ENCODE data around the gene ZFAND3. TPM values are rescaled to one million over a fixed set of nuclear protein-coding genes. Genes with fewer than 3 reads are reported as not detected.

Gene ZFAND3
- total RNA-seq, 1 experiment from 2014 or later, result 24.4 TPM

DNA sequence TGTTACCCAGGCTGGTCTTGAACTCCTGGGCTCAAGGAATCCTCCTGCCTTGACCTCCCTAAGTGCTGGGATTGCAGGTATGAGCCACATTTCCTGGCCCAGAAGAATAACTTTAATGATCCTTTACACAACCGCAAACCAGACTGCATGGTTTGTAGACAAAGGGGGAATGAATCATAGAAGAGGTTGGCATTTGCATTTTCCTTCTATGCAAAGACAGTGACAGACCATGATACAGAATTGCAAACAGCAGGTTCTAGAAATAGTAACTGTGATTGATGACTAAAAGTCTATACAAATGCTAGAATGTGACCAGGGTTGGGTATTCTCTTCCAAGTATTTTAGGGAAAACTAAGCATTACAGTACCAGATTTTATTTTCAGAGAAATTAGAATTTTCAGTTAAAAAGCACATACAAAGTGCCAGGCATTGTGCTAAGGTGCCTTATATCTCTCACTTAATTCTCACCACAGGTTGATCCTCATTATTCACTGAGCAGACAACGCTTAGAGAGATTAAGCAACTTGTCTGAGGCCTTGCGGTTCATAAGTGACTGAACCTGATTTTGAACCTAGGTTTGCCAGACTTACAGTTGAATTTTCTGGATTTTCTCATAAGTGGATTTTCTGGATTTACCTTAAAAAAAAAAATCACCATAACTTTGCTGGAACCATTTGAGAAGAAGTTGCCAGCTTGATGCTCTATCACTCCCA, 146.6 kb downstream of the ZFAND3 start:
- Histone ChIP-seq H3K27me3 (replicated peaks) (no peaks in the 10 kb centered on the region), H3K36me3 (peaks cover 2% of the 10 kb centered on the region), H3K4me1 (replicated peaks) (peaks cover 19% of the 10 kb centered on the region), H3K9me3 (replicated peaks) (no peaks in the 10 kb centered on the region), H3K4me3 (no peak overlapping the region), H3K27ac (no peak overlapping the region; the same call in 1 of the 2 replicates)
- peak in 1 of 2 experiments; percentile 68 for DNase-seq (ENCODE audit: low read depth in 1 of 2, low spot score in 2 of 2)

DNA sequence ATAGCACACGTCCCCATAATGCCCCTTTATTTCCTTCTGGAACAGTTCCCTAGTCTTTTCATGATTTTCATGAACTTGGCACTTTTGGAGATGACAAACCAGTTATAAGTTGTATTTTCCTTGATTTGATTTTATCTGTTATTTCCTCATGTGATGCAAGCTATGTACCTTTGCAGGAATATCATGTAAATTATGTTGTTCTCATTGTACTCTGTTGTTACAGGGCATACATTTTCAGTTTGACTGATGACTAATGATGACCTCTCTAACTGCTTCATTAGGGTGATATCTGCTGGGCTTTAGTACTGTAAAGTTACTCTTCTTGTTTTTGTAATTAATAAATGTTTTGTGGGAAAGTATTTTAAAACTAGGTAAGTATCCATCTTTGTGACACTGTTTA, 147.3 kb downstream of the ZFAND3 start:
- Histone ChIP-seq H3K4me1 (replicated peaks) (peaks cover 19% of the 10 kb centered on the region), H3K27me3 (replicated peaks) (no peaks in the 10 kb centered on the region), H3K9me3 (replicated peaks) (no peaks in the 10 kb centered on the region), H3K4me3 (no peak overlapping the region), H3K27ac (no peak overlapping the region), H3K36me3 (peaks cover 2% of the 10 kb centered on the region; the same call in 1 of the 2 replicates)
- no peak for DNase-seq (ENCODE audit: low read depth in 1 of 2, low spot score in 2 of 2)

DNA sequence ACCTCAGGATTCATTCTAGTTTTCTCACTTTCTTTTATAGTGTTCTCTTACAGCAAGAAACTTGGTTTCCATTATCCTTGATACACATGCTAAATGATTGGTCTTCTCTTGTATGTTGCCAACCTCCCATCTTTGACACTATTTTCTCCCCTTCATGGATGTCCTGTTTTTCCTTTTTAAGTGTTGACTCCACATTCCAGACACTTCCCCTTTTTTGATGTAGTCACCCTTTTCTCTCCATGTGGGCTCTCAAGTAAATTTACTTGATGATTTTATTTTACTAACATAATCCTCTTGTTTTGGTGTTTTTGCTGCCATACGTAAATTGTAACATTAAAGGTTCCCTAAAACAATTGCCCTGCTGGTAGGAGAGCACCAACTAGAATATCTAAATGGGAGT, 148.1 kb downstream of the ZFAND3 start:
- Histone ChIP-seq H3K9me3 (replicated peaks) (no peaks in the 10 kb centered on the region), H3K27ac (no peak overlapping the region), H3K36me3 (no peaks in the 10 kb centered on the region)

DNA sequence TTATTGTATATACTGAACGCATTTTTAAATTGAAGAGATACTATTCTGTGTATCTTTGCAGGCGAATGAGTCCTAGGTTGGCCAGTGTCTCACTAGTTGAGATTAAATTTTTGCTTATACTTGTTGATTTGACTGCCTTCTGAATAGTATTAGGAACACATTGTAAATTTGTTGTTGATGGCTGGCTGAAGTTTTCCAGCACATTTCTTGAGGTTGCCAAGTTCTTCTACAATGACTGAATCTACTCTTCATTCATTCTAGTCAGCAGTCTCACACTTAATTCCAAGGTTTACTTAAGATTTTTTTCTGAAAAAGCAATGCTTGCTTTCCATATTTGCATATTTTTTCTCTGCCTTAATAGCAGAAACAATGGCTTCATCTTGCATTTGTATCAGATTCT, 151.7 kb downstream of the ZFAND3 start:
- no peak for DNase-seq (ENCODE audit: low read depth in 1 of 2, low spot score in 2 of 2)
- Histone ChIP-seq H3K4me1 (replicated peaks) (peaks cover 10% of the 10 kb centered on the region), H3K9me3 (replicated peaks) (peaks cover 3% of the 10 kb centered on the region), H3K27ac (no peak overlapping the region), H3K36me3 (peaks cover 4% of the 10 kb centered on the region; the same call in 1 of the 2 replicates), H3K4me3 (no peak overlapping the region), H3K27me3 (replicated peaks) (no peaks in the 10 kb centered on the region)

More for the DNA sequence above, 148.1 kb downstream of the ZFAND3 start:
- Histone ChIP-seq H3K4me3 (no peak overlapping the region), H3K4me1 (replicated peaks) (peaks cover 19% of the 10 kb centered on the region), H3K27me3 (replicated peaks) (no peaks in the 10 kb centered on the region)
- DNase-seq (ENCODE audit: low read depth in 1 of 2, low spot score in 2 of 2), result no peak

DNA sequence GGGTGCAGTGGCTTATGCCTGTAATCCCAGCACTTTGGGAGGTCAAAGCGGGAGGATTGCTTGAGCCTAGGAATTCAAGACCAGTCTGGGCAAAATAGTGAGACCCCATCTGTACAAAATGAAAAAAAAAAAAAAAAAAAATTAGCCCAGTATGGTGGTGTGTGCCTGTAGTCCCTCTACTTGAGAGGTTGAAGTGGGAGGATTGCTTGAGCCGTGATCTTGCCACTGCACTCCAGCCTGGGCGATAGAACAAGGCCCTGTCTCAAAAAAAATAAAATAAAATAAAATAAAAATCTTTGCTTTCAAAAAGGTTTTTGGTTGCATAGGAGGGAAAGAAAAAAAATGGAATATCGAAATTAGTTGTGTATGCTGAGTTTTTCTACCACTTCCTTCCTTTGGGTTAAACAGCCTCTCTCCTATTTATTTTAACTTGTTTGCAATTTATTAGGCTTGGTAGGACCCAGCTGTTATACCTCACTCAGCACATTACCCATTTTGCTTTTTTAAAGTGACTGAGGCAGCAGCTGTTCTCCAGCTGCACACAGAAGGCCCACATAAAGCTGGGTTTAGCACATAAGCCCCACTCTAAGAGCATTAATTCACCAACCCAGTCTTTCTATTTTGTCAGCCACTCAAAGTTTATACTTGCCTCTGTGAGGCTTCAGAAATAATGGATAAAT, 152.3 kb downstream of the ZFAND3 start:
- Histone ChIP-seq H3K9me3 (replicated peaks) (peaks cover 3% of the 10 kb centered on the region), H3K4me1 (replicated peaks) (peaks cover 8% of the 10 kb centered on the region), H3K4me3 (no peak overlapping the region), H3K27me3 (replicated peaks) (no peaks in the 10 kb centered on the region), H3K27ac (no peak overlapping the region), H3K36me3 (peaks cover 4% of the 10 kb centered on the region; the same call in 1 of the 2 replicates)
- no peak for DNase-seq (ENCODE audit: low read depth in 1 of 2, low spot score in 2 of 2)

DNA sequence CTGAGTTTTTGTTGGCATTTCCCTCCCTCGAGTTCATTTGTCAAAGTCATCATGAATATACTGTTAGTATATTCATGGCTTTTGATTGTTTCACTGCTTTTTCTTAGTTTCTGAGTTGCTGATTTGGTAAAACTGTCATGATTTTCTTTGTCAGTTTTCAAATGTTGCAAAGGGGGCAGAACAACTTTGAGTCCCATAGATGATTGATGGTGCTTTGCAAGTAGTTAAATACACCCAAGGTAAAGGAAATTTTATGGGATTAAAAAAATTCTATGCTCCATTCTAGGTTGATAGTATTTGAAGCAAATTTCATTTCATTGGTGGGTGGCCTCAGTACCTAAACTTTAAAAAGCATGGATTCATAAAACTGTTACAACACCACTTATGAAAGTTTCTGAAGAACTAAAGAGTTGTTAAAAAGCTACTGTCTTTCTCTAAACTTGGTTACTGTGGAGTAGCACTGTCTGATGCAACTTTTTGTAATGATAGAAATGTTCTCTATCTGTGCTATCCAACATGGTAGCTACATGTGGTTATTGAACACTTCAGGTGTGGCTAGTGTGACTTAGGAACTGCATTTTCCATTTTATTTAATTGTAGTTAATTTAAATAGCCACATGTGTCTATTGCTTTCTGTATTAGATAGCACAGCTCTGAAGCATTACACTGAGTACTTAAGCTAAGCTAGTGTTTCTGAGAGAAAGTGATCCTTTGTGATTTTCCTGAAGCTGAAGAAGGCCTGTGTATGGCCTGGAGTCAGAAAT, 153.6 kb downstream of the ZFAND3 start:
- H3K27ac ChIP-seq, result no peak overlapping the region
- H3K27me3 ChIP-seq (replicated peaks), result no peaks in the 10 kb centered on the region
- H3K36me3 ChIP-seq, result peaks cover 4% of the 10 kb centered on the region; the same call in 1 of the 2 replicates
- no peak overlapping the region for H3K4me3 ChIP-seq
- peaks cover 5% of the 10 kb centered on the region; the same call in 1 of the 2 replicates for H3K4me1 ChIP-seq (replicated peaks)
- H3K9me3 ChIP-seq (replicated peaks), result peaks cover 3% of the 10 kb centered on the region
- no peak for DNase-seq (ENCODE audit: low read depth in 1 of 2, low spot score in 2 of 2)

DNA sequence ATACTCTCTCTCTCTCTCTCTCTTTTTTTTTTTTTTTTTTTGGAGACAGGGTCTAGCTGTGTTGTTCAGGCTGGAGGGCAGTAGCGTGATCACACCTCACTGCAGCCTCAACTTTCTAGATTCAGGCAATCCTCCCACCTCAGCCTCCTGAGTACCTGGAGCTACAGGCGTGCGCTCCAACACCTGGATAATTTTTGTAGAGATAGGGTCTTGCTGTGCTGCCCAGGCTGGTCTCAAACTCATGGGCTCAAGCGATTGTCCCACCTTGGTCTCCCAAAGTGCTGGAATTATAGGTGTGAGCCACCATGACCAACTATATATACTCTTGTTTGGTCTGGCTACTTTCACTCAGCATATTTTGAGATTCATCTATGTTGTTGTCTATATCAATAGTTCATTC, 154.9 kb downstream of the ZFAND3 start:
- Histone ChIP-seq H3K4me3 (no peak overlapping the region), H3K4me1 (replicated peaks) (peaks cover 5% of the 10 kb centered on the region; the same call in 1 of the 2 replicates), H3K36me3 (peaks cover 4% of the 10 kb centered on the region; the same call in 1 of the 2 replicates), H3K27me3 (replicated peaks) (no peaks in the 10 kb centered on the region), H3K27ac (no peak overlapping the region), H3K9me3 (replicated peaks) (peaks cover 3% of the 10 kb centered on the region)
- DNase-seq (ENCODE audit: low read depth in 1 of 2, low spot score in 2 of 2), result no peak

DNA sequence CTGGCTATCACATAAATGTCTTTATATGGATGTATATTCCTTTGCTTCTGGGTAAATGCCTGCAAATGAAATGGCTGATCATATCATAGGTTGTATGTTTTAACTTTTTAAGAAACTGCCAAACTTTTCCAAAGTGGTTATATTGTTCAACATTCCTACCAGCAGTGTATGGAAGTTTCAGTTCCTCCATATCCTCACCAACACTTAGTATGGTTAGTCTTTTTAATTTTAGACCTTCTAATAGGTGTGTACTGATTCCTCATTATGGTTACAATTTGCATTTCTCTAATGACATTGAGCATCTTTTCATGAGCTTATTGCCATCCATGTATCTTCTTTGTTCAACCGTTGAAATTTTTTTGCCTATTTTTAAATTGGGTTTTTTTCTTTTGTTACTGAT, 155.4 kb downstream of the ZFAND3 start:
- DNase-seq (ENCODE audit: low read depth in 1 of 2, low spot score in 2 of 2), result no peak
- Histone ChIP-seq H3K36me3 (peaks cover 4% of the 10 kb centered on the region; the same call in 1 of the 2 replicates), H3K27ac (no peak overlapping the region), H3K9me3 (replicated peaks) (peaks cover 3% of the 10 kb centered on the region), H3K27me3 (replicated peaks) (no peaks in the 10 kb centered on the region), H3K4me3 (no peak overlapping the region), H3K4me1 (replicated peaks) (peaks cover 5% of the 10 kb centered on the region; the same call in 1 of the 2 replicates)

DNA sequence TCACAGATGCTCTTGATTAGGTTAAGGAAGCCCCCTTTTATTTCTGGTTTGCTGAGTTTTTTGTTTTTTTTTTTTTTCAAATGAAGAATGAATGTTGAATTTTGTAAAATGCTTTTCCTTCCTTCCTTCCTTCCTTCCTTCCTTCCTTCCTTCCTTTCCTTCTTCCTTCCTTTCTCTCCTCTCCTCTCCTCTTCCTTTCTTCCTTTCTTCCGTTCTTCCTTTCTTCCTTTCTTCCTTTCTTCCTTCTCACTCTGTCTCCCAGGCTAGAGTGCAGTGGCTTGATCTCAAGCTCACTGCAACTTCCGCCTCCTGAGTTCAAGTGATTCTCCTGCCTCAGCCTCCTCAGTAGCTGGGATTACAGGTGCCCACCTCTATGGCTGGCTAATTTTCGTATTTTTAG, 158.2 kb downstream of the ZFAND3 start:
- Histone ChIP-seq H3K4me3 (no peak overlapping the region), H3K27me3 (replicated peaks) (no peaks in the 10 kb centered on the region), H3K27ac (no peak overlapping the region), H3K9me3 (replicated peaks) (peaks cover 3% of the 10 kb centered on the region), H3K36me3 (peaks cover 4% of the 10 kb centered on the region; the same call in 1 of the 2 replicates), H3K4me1 (replicated peaks) (peaks cover 5% of the 10 kb centered on the region; the same call in 1 of the 2 replicates)
- no peak for DNase-seq (ENCODE audit: low read depth in 1 of 2, low spot score in 2 of 2)

DNA sequence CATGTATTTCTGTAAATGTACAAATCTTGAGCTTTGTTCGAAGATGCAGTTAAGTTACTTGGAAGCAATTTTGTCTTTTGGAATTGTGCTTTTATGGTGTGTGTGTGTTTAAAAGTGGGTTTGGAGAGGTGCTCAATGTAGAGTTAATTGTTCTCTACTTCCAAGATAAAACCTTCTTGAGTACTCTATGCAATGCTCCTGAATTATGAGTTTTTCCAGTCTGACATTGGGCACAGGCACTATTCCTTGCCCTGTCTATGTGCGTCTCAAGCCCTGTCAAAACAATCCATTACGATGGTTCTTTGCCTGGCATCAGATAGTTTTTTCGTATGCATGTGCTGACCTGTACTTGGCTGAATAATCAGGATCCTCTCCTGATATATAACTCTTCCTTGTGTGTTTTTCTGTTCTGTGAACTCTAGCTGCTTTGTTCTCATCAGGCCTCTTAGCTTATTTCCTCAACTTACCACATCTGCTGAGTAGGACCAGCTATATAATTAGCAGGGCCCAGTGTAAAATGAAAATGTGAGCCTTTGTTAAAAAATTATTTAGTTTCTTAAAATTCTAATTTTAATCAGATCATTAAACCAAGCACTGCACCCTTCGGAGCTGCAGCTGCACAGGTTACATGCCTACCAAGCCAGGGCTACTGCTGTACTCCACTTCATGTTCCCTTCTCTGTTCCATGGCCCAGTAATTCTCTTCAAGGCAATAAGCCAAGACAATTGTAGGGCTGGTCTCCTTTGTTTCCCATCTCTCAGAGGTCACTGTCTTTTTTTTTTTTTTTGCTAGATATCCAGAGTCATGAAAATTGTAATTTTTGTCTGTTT, 160.1 kb downstream of the ZFAND3 start:
- Histone ChIP-seq H3K9me3 (replicated peaks) (peaks cover 3% of the 10 kb centered on the region), H3K27ac (no peak overlapping the region)

DNA sequence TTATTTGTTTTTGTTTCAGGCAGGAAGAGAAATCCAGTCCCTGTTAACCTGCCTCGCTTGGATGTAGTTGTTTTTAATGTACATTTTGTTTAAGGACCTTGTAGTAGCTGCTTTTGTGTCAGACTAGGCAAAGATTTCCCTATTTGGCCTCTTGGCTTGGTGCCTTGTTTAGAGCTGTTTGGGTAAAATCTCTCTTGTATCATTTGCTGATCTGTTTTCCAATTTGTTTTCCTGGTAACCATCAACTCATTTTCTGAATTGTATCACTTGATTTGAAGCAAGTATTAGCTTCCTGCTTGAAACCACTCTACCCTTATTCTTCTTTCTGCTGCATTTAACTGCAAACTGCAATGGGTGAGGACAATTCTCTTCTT, 160.7 kb downstream of the ZFAND3 start:
- Histone ChIP-seq H3K27ac (no peak overlapping the region), H3K36me3 (no peaks in the 10 kb centered on the region)

More for the DNA sequence above, 160.1 kb downstream of the ZFAND3 start:
- no peaks in the 10 kb centered on the region for H3K27me3 ChIP-seq (replicated peaks)
- no peak overlapping the region for H3K4me3 ChIP-seq
- H3K36me3 ChIP-seq, result peaks cover 2% of the 10 kb centered on the region; the same call in 1 of the 2 replicates
- peaks cover 5% of the 10 kb centered on the region; the same call in 1 of the 2 replicates for H3K4me1 ChIP-seq (replicated peaks)
- no peak for DNase-seq (ENCODE audit: low read depth in 1 of 2, low spot score in 2 of 2)

DNA sequence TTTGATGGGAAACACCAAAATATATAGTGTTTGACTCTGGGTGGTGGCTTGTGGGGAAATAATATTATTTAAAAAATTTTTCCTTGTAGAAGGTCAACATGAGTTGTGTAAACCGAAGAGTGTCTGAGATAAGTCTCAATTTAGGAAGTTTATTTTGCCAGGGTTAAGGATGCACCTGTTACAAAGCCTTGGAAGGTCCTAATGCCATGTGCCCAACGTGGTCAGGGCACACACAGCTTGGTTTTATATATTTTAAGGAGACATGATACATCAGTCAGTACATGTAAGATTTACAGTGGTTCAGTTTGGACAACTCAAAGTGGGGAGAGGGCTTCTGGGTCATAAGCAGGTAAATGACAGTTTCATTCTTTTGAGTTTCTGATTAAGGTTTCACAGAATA, 162.1 kb downstream of the ZFAND3 start:
- H3K4me1 ChIP-seq (replicated peaks), result peaks cover 5% of the 10 kb centered on the region
- no peaks in the 10 kb centered on the region for H3K27me3 ChIP-seq (replicated peaks)
- DNase-seq (ENCODE audit: low read depth in 1 of 2, low spot score in 2 of 2), result no peak
- H3K27ac ChIP-seq, result no peak overlapping the region
- no peak overlapping the region for H3K4me3 ChIP-seq
- no peaks in the 10 kb centered on the region for H3K9me3 ChIP-seq (replicated peaks)
- no peaks in the 10 kb centered on the region for H3K36me3 ChIP-seq

More for the DNA sequence above, 160.7 kb downstream of the ZFAND3 start:
- peaks cover 5% of the 10 kb centered on the region; the same call in 1 of the 2 replicates for H3K4me1 ChIP-seq (replicated peaks)
- DNase-seq (ENCODE audit: low read depth in 1 of 2, low spot score in 2 of 2), result no peak
- H3K9me3 ChIP-seq (replicated peaks), result no peaks in the 10 kb centered on the region
- H3K27me3 ChIP-seq (replicated peaks), result no peaks in the 10 kb centered on the region
- no peak overlapping the region for H3K4me3 ChIP-seq

DNA sequence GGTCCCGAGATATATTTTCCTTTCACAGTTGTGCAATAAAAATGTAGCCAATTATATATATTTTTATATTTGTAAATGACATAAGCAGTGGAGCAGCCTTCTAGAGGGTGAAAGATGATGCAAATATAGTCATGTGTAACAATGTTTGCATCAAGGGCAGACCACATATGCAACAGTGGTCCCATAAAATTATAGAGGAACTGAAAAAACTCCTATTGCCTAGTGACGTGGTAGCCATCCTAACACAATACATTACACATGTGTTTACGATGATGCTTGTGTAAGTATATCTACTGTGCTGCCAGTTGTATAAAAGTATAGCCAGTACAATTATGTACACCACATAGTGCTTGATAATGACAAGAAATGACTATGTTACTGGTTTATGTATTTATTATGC, 162.8 kb downstream of the ZFAND3 start:
- no peak overlapping the region for H3K4me3 ChIP-seq

More for the DNA sequence above, 162.8 kb downstream of the ZFAND3 start:
- Histone ChIP-seq H3K9me3 (replicated peaks) (no peaks in the 10 kb centered on the region), H3K27ac (no peak overlapping the region), H3K4me1 (replicated peaks) (peaks cover 8% of the 10 kb centered on the region), H3K36me3 (no peaks in the 10 kb centered on the region), H3K27me3 (replicated peaks) (no peaks in the 10 kb centered on the region)
- no peak for DNase-seq (ENCODE audit: low read depth in 1 of 2, low spot score in 2 of 2)

All from SJSA1 (cell line).